Epithelial cell of proximal tubule (primary cell): Measurements from ENCODE around the gene SPDYA. TPM values are rescaled to one million over a fixed set of nuclear protein-coding genes. Genes with fewer than 3 reads are reported as not detected.

Experiments
- DNase-seq: peaks from one replicate; pipeline ENCODE4 v3.0.0-alpha.2; 2011; ENCODE audit warnings: low read depth
- H3K4me3 ChIP-seq: 2 replicates; pipeline ENCODE4 v1.5.1; 2011; ENCODE audit warnings: low read depth, mild to moderate bottlenecking, low read length
- total RNA-seq: library from RNA; depleted of rRNA; stranded (reverse); fragments of >200 nt; gene quantifications from 2 replicates; pipeline ENCODE4 v1.2.3, GENCODE V29; 2015
- TF ChIP-seq, protein P1 (sequence below): conservative IDR thresholded peaks from 2 replicates; pipeline ENCODE4 v1.5.1; 2012; ENCODE audit warnings: low read depth, mild to moderate bottlenecking, low read length

SPDYA gene
- total RNA-seq, 1 donor from 2014 or later = not detected

DNA sequence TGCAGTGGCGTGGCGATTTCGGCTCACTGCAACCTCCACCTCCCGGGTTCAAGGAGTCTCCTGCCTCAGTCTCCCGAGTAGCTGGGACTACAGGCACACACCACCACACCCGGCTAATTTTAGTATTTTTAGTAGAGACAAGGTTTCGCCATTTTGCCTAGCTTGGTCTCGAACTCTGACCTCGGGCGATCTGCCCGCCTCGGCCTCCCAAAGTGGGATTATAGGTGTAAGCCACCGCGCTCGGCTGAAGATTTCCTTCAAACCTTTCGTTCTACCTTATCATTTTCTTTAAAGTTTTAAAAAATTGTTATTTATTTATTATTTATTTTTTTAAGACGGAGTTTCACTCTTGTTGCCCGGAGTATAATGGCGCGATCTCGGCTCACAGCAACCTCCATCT lies 82.9 kb downstream of the SPDYA start:
- no peak for DNase-seq
- no peak overlapping the region for H3K4me3 ChIP-seq
- TF ChIP-seq, protein P1, sequence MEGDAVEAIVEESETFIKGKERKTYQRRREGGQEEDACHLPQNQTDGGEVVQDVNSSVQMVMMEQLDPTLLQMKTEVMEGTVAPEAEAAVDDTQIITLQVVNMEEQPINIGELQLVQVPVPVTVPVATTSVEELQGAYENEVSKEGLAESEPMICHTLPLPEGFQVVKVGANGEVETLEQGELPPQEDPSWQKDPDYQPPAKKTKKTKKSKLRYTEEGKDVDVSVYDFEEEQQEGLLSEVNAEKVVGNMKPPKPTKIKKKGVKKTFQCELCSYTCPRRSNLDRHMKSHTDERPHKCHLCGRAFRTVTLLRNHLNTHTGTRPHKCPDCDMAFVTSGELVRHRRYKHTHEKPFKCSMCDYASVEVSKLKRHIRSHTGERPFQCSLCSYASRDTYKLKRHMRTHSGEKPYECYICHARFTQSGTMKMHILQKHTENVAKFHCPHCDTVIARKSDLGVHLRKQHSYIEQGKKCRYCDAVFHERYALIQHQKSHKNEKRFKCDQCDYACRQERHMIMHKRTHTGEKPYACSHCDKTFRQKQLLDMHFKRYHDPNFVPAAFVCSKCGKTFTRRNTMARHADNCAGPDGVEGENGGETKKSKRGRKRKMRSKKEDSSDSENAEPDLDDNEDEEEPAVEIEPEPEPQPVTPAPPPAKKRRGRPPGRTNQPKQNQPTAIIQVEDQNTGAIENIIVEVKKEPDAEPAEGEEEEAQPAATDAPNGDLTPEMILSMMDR = no peak

DNA sequence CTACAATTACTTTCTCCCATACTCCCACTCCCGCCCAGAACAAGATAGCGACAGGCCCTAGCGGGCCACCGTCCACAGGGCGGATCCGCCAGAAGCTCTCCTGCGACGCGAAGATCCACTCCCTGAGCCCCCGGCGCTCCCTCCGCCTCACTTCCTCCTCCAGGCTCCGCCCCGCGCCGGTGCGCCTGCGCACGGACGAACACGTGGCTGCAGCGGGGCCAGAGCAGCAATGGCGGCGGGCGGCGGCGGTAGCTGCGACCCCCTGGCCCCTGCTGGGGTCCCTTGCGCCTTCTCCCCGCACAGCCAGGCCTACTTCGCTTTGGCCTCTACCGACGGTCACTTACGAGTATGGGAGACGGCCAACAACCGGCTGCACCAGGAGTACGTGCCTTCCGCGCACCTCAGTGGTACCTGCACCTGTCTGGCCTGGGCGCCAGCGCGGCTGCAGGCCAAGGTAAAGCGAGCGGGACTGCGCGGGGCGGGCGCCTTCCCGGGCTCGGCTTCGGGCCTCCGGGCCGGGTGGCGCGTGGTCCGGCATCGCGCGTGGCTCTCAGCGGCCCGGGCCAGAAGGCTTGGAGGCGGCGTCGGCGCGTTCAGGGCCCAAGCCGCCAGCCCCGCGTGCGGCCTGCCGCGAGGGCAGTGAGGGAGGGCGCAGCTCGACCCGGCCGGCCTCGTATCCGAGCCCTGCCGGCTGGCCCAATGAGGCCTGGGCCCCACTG lies 84.0 kb downstream of the SPDYA start, which contains the start of gene WDR43:
Gene WDR43, plus strand, starts transcription at position 198 of the 719 bp plus-strand sequence. Its CDS starts 32 bp downstream, at position 230.
- TF ChIP-seq, protein P1 = no peak
- DNase-seq = peak; percentile 87
- H3K4me3 ChIP-seq = peak within 1 kb of the TSS; percentile 95

DNA sequence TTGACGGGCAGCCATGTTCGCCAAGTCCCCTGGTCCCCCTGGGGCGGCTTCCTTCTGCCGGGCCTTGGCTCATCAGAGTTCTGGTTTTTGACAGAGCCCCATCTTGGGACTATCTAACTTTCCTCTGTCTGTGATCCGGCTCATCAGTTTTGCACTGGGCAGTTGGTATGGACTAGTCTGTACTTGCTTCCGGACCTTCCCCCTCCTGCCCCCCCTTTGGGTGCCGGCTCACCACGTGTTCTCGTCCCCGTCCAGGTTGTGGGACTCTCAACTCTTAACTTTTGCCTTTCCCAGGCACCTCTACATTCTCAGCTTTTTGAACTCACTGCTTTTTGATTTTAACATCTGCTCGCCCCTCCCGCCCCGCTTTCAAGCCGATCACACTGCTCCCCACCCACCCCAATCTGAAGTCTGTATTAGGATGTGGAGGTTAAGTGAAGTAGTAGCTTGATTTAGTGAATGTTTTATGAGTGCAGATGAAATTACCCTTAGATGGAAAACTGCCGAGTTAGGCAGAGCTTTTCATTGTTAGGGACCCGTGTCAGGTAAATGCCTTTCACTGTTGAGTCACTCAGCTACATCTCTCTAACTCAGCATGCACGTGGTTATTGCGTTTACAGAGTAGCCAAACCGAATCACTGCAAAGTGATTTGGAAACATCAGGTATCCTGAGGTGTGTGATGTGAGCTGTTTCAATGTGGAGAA lies 84.7 kb downstream of the SPDYA start:
- H3K4me3 ChIP-seq = peak overlapping the region; percentile 95
- TF ChIP-seq, protein P1 = no peak
- DNase-seq = peak; percentile 46

DNA sequence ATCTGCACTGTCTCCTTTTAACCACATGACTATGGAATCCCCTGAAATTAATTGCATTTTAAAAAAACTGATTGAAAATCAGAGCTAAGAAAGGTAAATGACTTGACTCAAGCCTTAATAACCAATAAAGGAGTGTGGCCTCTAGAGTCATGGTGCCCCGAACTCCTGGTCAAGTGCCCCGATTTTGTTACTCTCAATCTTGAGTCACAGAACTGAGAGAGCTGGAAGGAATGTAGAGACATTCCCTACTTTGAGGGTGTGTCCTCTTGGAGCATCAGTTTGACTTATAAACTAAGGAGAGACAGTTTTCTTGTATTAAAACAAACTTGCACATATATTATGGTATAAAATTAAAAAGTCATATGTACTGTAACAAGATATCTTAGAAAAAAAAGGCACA lies 86.3 kb downstream of the SPDYA start:
- peak; percentile 35 for DNase-seq
- H3K4me3 ChIP-seq = no peak overlapping the region

DNA sequence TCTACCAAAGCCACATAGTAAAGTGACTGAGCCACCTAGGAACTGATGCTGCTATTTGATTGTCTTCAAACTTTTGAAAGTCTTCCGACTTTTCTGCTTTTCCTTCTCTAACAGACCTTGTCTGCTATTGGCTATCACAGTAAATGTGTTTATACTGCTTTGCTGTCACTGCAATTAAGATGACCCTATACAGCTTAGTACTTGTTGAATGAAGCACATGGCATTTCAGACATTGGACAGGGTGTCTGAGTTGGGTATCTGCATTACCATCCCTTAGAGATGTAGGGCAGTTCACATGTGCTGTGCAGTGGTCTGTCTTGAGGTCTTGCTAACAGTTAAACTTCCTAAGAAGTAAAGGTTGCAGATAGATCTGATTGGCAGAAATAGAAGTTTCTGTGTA lies 87.4 kb downstream of the SPDYA start:
- TF ChIP-seq, protein P1 = no peak
- DNase-seq = no peak
- no peak overlapping the region for H3K4me3 ChIP-seq

More for the DNA sequence above, 86.3 kb downstream of the SPDYA start:
- TF ChIP-seq, protein P1 = no peak

Other genes with a start within 250 kb of the SPDYA start
- 157 and 173 TPM in 2 replicates for gene PPP1CB, start 59.0 kb upstream of the SPDYA start, total RNA-seq
- gene TRMT61B, start 59.5 kb downstream of the SPDYA start, total RNA-seq = 10.5 and 19.0 TPM in 2 replicates
- 52.2 and 80.2 TPM in 2 replicates for gene WDR43, start 83.8 kb downstream of the SPDYA start, total RNA-seq
- 0.07 TPM in 1 of 2 replicates, not detected in the other for gene TOGARAM2, start 170.5 kb downstream of the SPDYA start, total RNA-seq